IPS-20b (cell line): ENCODE results near the gene IL1RAPL2.
"Not testable (repeated sequence)": the region's sequence is repeated elsewhere in the genome, so short reads cannot be mapped to it uniquely, and the experiment has no call there.

Experiments used
- H3K27ac ChIP-seq: one replicate; pipeline ENCODE4 v1.5.1; 2013; ENCODE audit warnings: low read length
- H3K27me3 ChIP-seq: 2 replicates; pipeline ENCODE4 v1.6.1; 2013; ENCODE audit warnings: mild to moderate bottlenecking, low read length, inconsistent platforms; ENCODE audit not compliant: insufficient read depth
- H3K36me3 ChIP-seq: 2 replicates; pipeline ENCODE4 v1.6.1; 2013; ENCODE audit warnings: low read depth, mild to moderate bottlenecking, inconsistent platforms, low read length, moderate library complexity; ENCODE audit not compliant: insufficient read depth
- H3K4me1 ChIP-seq: 2 replicates; pipeline ENCODE4 v1.6.1; 2013; ENCODE audit warnings: mild to moderate bottlenecking, control low read depth, inconsistent platforms, low read length, moderate library complexity; ENCODE audit not compliant: insufficient read depth
- H3K4me3 ChIP-seq: 2 replicates; pipeline ENCODE4 v1.5.1; 2013; ENCODE audit warnings: mild to moderate bottlenecking, low read length, inconsistent platforms
- H3K9ac ChIP-seq: 2 replicates; pipeline ENCODE4 v1.6.1; 2013; ENCODE audit warnings: low read depth, mild to moderate bottlenecking, inconsistent platforms, low read length, moderate library complexity
- H3K9me3 ChIP-seq: 2 replicates; pipeline ENCODE4 v1.6.1; 2013; ENCODE audit warnings: mild to moderate bottlenecking, low read depth, low read length, inconsistent platforms; ENCODE audit not compliant: insufficient read depth

The IL1RAPL2 gene

DNA sequence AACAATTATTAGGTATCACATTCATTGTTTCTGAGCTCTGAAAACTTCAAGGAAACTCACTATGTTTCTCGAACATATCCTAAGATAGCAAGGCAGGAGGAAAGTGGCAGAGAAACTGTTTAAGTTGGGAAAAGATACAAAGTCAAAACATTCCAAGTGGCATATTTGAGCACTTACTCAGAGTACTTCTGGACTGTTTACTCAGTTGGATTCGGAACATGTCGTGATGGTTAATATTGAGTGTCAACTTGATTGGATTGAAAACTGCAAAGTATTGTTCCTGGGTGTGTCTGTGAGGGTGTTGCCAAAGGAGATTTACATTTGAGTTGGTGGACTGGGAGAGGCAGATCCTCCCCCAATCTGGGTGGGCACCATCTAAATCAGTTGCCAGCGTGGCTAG lies 298.3 kb downstream of the IL1RAPL2 start:
- Histone ChIP-seq H3K4me3 (no peak overlapping the region), H3K9ac (no peak overlapping the region), H3K27me3 (no peaks in the 10 kb centered on the region), H3K36me3 (no peaks in the 10 kb centered on the region), H3K9me3 (no peaks in the 10 kb centered on the region), H3K27ac (no peak overlapping the region), H3K4me1 (no peaks in the 10 kb centered on the region)

DNA sequence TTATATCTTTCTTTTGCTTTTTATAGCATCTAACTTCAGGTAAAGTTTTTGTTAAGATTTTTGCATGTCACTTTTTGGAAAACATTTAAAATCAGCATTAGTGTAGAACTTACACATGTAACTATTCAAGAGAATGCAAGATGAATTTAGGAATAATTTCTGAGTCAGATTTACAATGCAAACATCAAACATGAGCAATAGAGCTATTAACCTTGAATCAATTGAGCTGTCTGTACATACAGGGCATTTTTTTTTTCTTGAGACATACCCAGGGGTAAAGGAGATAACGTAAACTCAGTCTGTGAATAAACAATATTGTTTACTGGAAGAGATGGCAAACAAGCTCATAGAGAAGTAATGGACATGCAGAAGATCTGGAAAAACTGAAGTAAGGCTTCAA lies 311.5 kb downstream of the IL1RAPL2 start:
- H3K4me1 ChIP-seq = no peaks in the 10 kb centered on the region
- H3K9ac ChIP-seq = no peak overlapping the region
- H3K9me3 ChIP-seq = no peaks in the 10 kb centered on the region
- no peaks in the 10 kb centered on the region for H3K27me3 ChIP-seq
- H3K4me3 ChIP-seq = no peak overlapping the region
- H3K36me3 ChIP-seq = no peaks in the 10 kb centered on the region
- H3K27ac ChIP-seq = no peak overlapping the region

DNA sequence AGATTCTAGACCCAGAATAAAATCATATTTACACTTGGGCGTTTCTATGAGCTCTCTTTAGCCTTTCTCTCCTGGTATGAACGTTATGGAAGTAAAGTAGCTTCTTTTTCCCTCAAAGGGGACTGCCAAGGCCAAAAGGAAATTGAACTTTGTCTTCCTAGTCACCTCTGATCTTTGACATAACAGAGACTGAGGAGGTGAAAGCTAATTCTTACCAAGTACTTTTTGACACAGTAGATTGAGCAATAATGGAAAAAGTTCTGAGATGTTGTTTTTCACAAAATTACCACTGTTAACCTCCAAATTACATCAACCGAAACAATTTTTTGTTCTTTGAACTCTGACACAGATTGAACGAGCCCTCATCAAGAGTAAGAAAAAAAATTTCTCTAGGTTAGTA lies 336.1 kb downstream of the IL1RAPL2 start:
- Histone ChIP-seq H3K27ac (no peak overlapping the region), H3K36me3 (no peaks in the 10 kb centered on the region), H3K9ac (no peak overlapping the region), H3K4me1 (no peaks in the 10 kb centered on the region), H3K27me3 (no peaks in the 10 kb centered on the region), H3K9me3 (no peaks in the 10 kb centered on the region), H3K4me3 (no peak overlapping the region)

- H3K9ac ChIP-seq = peak overlapping the region; percentile 64; the same call in 1 of the 2 replicates
Measured at GRCh38 chrX:104909694-104910093, 343.7 kb downstream of the IL1RAPL2 start.

GRCh38 chrX:104913348-104913747 lies 347.3 kb downstream of the IL1RAPL2 start:
- Histone ChIP-seq H3K4me3 (no peak overlapping the region), H3K27me3 (no peaks in the 10 kb centered on the region), H3K36me3 (no peaks in the 10 kb centered on the region), H3K9ac (no peak overlapping the region), H3K4me1 (no peaks in the 10 kb centered on the region), H3K9me3 (no peaks in the 10 kb centered on the region), H3K27ac (no peak overlapping the region)

More at GRCh38 chrX:104909694-104910093, 343.7 kb downstream of the IL1RAPL2 start:
- H3K9me3 ChIP-seq, H3K36me3 ChIP-seq, H3K27ac ChIP-seq, H3K27me3 ChIP-seq, H3K4me1 ChIP-seq: not testable (repeated sequence)
- H3K4me3 ChIP-seq = peak overlapping the region; percentile 73

DNA sequence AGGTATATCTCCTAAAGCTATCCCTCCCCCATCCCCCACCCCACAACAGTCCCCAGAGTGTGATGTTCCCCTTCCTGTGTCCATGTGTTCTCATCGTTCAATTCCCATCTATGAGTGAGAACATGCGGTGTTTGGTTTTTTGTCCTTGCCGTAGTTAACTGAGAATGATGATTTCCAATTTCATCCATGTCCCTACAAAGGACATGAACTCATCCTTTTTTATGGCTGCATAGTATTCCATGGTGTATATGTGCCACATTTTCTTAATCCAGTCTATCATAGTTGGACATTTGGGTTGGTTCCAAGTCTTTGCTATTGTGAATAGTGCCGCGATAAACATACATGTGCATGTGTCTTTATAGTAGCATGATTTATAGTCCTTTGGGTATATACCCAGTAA lies 348.7 kb downstream of the IL1RAPL2 start:
- H3K27me3 ChIP-seq, H3K9me3 ChIP-seq, H3K4me3 ChIP-seq, H3K36me3 ChIP-seq, H3K9ac ChIP-seq, H3K27ac ChIP-seq, H3K4me1 ChIP-seq: not testable (repeated sequence)

- H3K27ac ChIP-seq = no peak overlapping the region
- H3K9ac ChIP-seq = no peak overlapping the region
- H3K9me3 ChIP-seq = no peaks in the 10 kb centered on the region
- H3K36me3 ChIP-seq = no peaks in the 10 kb centered on the region
- H3K27me3 ChIP-seq = no peaks in the 10 kb centered on the region
- H3K4me3 ChIP-seq = no peak overlapping the region
- H3K4me1 ChIP-seq = no peaks in the 10 kb centered on the region
Measured at GRCh38 chrX:104918122-104918521, 352.1 kb downstream of the IL1RAPL2 start.

- no peaks in the 10 kb centered on the region for H3K36me3 ChIP-seq
- H3K9ac ChIP-seq = no peak overlapping the region
- H3K27ac ChIP-seq = no peak overlapping the region
- no peaks in the 10 kb centered on the region for H3K4me1 ChIP-seq
- no peaks in the 10 kb centered on the region for H3K9me3 ChIP-seq
- no peak overlapping the region for H3K4me3 ChIP-seq
- no peaks in the 10 kb centered on the region for H3K27me3 ChIP-seq
Measured at GRCh38 chrX:104921584-104922205, 355.7 kb downstream of the IL1RAPL2 start.

- Histone ChIP-seq H3K9ac (no peak overlapping the region), H3K36me3 (no peaks in the 10 kb centered on the region), H3K4me3 (no peak overlapping the region), H3K4me1 (no peaks in the 10 kb centered on the region), H3K27ac (no peak overlapping the region), H3K27me3 (no peaks in the 10 kb centered on the region), H3K9me3 (no peaks in the 10 kb centered on the region)
Measured at GRCh38 chrX:104922206-104922621, 356.2 kb downstream of the IL1RAPL2 start.

DNA sequence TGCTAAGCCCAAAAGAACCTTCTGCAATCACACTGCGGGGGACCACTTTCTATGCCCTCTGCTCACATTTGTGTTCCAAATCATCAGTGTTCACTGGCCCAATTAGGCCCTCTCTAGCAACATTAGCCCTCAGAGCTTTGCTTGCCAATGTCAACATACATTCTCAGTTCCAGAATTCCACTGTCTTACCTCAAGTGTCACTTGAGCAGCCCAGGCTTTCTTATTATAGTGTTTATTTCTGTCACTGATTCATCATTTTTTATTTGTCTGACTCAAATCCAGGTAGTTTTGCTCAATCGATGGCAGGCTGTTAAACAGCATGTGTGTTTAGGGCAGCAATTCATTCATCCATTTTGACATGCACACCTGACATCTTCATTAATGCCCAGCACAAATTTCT lies 363.3 kb downstream of the IL1RAPL2 start:
- Histone ChIP-seq H3K9me3 (no peaks in the 10 kb centered on the region), H3K9ac (no peak overlapping the region), H3K4me1 (no peaks in the 10 kb centered on the region), H3K27me3 (no peaks in the 10 kb centered on the region), H3K36me3 (no peaks in the 10 kb centered on the region), H3K27ac (no peak overlapping the region), H3K4me3 (no peak overlapping the region)

DNA sequence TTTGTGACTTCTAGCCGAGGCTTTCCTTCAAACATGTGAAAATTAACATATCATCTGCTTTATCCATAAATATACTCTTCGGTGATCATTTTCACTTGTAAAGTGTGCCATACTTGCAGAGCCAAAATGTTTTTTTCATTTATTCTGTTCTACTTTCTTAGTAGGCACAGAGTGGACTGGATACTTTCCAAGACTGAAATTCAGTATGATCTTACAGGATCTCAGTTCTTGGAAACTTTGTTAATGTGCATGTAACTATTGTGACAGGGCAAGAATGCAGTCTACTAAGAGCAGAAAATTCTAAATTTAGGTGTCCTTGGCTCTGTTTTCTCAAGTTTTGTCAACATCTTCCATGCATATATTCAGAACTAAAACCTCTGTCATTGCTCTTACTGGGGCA lies 369.6 kb downstream of the IL1RAPL2 start:
- no peaks in the 10 kb centered on the region for H3K27me3 ChIP-seq

GRCh38 chrX:104953251-104953650 lies 387.3 kb downstream of the IL1RAPL2 start:
- no peak overlapping the region for H3K4me3 ChIP-seq
- no peaks in the 10 kb centered on the region for H3K36me3 ChIP-seq
- no peak overlapping the region for H3K27ac ChIP-seq
- no peak overlapping the region for H3K9ac ChIP-seq
- H3K4me1 ChIP-seq = no peaks in the 10 kb centered on the region
- H3K9me3 ChIP-seq = no peaks in the 10 kb centered on the region
- H3K27me3 ChIP-seq = no peaks in the 10 kb centered on the region

More for the DNA sequence above, 369.6 kb downstream of the IL1RAPL2 start:
- H3K36me3 ChIP-seq = no peaks in the 10 kb centered on the region
- no peak overlapping the region for H3K27ac ChIP-seq
- H3K9me3 ChIP-seq = no peaks in the 10 kb centered on the region
- no peak overlapping the region for H3K4me3 ChIP-seq
- H3K9ac ChIP-seq = no peak overlapping the region
- H3K4me1 ChIP-seq = no peaks in the 10 kb centered on the region
